WERI-Rb-1 (cell line): ENCODE measurements around the gene INPP5E.

Experiments used
- DNase-seq: peaks from one replicate; pipeline ENCODE4 v3.0.0-alpha.2; 2020
- H3K27ac ChIP-seq: fragments of 250-450 bp; sonication (Bioruptor Pico); 2 replicates; pipeline ENCODE4 v1.5.1; 2020; ENCODE audit warnings: mild to moderate bottlenecking, moderate library complexity
- H3K27me3 ChIP-seq: fragments of 250-450 bp; sonication (Bioruptor Pico); 2 replicates; pipeline ENCODE4 v1.5.1; 2021; ENCODE audit warnings: mild to moderate bottlenecking, low read depth, moderate library complexity; ENCODE audit not compliant: insufficient read depth, severe bottlenecking
- H3K36me3 ChIP-seq: fragments of 250-450 bp; sonication (Bioruptor Pico); 2 replicates; pipeline ENCODE4 v1.5.1; 2020; ENCODE audit warnings: mild to moderate bottlenecking, moderate library complexity
- H3K4me3 ChIP-seq: 2 replicates; pipeline ENCODE4 v1.5.1; 2011; ENCODE audit warnings: low read depth, mild to moderate bottlenecking, control low read depth, low read length
- H3K9me3 ChIP-seq: fragments of 250-450 bp; sonication (Bioruptor Pico); 2 replicates; pipeline ENCODE4 v1.5.1; 2021; ENCODE audit warnings: mild to moderate bottlenecking, moderate library complexity; ENCODE audit not compliant: severe bottlenecking
- TF ChIP-seq, protein P1 (sequence below): IDR thresholded peaks from 2 replicates; pipeline ENCODE4 v1.5.1; 2011; ENCODE audit warnings: low read depth, mild to moderate bottlenecking, control low read depth, inconsistent platforms, low read length

Gene INPP5E

DNA sequence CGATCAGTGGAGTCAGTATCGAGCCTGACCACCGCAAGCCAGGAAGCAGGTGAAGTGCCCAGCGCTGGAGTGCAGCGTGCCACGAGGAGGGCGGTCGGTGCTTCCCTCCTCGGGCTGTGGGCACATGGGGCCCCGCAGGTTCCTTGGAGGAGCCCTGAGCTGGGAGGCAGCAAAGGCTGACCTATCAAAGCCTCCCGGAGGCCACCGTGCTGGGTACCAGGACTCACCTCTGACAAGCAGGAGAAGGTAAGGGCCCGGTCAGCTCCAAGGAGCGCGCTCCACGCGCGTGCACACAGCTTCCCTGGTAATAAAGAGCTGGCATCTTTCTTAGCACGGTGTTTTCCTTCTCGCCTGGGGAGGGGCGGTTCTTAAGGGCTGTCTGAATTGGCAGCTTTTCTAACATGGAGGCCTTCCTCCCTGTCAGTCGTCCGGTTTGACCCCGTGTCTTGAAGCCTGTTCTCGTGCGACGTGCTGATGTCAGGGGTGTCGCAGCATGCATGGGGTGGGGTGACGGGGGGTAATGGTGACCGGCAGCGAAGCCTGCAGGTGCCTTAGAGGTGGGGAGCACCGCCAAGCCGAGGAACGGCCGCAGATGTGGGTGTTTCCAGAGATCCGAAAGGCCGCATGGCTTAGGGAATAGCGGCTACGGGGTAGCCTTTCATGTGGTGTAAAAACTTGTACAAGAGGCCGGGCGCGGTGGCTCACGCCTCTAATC, 16.1 kb downstream of the INPP5E start:
- peaks cover 80% of the 10 kb centered on the region for H3K36me3 ChIP-seq

DNA sequence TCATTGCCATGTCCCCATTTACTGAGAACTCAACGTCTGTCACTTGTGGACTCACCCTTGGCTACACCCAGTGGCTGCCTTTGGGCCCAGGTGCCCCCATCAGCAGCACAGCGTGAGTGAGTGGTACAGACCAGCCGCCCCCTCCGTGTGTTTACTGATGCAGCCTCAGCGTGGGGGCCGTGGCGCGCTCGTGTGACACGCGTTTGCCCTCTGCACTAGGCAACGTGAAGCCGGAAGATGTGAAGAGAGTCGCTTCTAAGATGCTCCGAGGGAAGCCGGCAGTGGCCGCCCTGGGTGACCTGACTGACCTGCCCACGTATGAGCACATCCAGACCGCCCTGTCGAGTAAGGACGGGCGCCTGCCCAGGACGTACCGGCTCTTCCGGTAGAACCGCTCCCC, 16.8 kb downstream of the INPP5E start:
- TF ChIP-seq, protein P1, sequence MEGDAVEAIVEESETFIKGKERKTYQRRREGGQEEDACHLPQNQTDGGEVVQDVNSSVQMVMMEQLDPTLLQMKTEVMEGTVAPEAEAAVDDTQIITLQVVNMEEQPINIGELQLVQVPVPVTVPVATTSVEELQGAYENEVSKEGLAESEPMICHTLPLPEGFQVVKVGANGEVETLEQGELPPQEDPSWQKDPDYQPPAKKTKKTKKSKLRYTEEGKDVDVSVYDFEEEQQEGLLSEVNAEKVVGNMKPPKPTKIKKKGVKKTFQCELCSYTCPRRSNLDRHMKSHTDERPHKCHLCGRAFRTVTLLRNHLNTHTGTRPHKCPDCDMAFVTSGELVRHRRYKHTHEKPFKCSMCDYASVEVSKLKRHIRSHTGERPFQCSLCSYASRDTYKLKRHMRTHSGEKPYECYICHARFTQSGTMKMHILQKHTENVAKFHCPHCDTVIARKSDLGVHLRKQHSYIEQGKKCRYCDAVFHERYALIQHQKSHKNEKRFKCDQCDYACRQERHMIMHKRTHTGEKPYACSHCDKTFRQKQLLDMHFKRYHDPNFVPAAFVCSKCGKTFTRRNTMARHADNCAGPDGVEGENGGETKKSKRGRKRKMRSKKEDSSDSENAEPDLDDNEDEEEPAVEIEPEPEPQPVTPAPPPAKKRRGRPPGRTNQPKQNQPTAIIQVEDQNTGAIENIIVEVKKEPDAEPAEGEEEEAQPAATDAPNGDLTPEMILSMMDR, result no peak
- DNase-seq, result no peak
- peaks cover 76% of the 10 kb centered on the region for H3K36me3 ChIP-seq
- H3K27ac ChIP-seq, result no peak overlapping the region
- no peaks in the 10 kb centered on the region for H3K27me3 ChIP-seq
- no peaks in the 10 kb centered on the region for H3K9me3 ChIP-seq
- H3K4me3 ChIP-seq, result no peak overlapping the region

More for the DNA sequence above, 16.1 kb downstream of the INPP5E start:
- Histone ChIP-seq H3K27me3 (no peaks in the 10 kb centered on the region), H3K9me3 (no peaks in the 10 kb centered on the region), H3K4me3 (no peak overlapping the region), H3K27ac (no peak overlapping the region)
- TF ChIP-seq, protein P1, result no peak
- DNase-seq, result no peak

DNA sequence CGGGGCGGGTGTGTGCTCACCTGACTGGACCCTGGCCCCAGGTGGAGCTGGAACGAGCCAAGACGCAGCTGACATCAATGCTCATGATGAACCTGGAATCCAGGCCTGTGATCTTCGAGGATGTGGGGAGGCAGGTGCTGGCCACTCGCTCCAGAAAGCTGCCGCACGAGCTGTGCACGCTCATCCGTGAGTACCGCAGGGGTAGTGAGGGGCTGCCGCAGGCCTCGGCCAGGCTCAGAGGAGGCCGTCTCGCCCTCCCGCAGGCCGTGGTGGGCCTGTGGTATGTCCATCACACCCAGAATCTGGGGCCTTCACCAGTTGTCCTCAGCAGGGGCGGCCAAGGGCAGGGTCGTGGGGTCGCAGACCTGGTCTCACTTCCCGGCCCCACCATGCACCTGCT, 17.9 kb downstream of the INPP5E start:
- H3K27me3 ChIP-seq, result no peaks in the 10 kb centered on the region
- peaks cover 72% of the 10 kb centered on the region for H3K36me3 ChIP-seq
- DNase-seq, result no peak
- no peaks in the 10 kb centered on the region for H3K9me3 ChIP-seq
- no peak overlapping the region for H3K27ac ChIP-seq
- TF ChIP-seq, protein P1, result no peak
- no peak overlapping the region for H3K4me3 ChIP-seq

DNA sequence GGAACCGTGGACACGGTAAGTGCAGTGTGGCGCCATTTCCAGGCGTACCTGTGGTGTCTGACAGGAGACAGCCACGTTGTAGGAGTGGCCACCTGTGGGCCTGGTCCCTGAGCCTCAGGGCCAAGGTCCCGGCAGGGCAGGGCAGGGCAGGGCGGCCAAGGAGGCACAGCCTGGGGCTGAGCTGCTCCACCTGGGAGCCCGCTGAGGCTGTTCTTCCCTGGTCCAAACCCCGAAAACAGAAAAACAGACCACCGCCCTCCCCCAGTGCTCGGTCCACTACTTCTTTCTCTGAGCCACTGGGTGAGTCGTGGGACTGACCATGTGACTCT, 20.6 kb downstream of the INPP5E start:
- H3K4me3 ChIP-seq, result no peak overlapping the region
- no peak for DNase-seq
- no peaks in the 10 kb centered on the region for H3K27me3 ChIP-seq
- peaks cover 84% of the 10 kb centered on the region for H3K36me3 ChIP-seq
- TF ChIP-seq, protein P1, result no peak
- no peaks in the 10 kb centered on the region for H3K9me3 ChIP-seq
- no peak overlapping the region for H3K27ac ChIP-seq

- TF ChIP-seq, protein P1, result no peak
- Histone ChIP-seq H3K4me3 (no peak overlapping the region), H3K27me3 (no peaks in the 10 kb centered on the region), H3K27ac (no peak overlapping the region), H3K36me3 (peaks cover 84% of the 10 kb centered on the region), H3K9me3 (no peaks in the 10 kb centered on the region)
- DNase-seq, result no peak
These were observed 21.2 kb downstream of the INPP5E start for GRCh38 chr9:136418182-136419091.
